H1 (cell line): Measurements from ENCODE around the gene THBS3. TPM values are rescaled to one million over a fixed set of nuclear protein-coding genes. Genes with fewer than 3 reads are reported as not detected.

Experiments used
- CTCF ChIA-PET: fragments of 300-600 bp; sonication (Branson Sonifier 250); formaldehyde crosslinking; loops from one replicate; lab custom pipeline; 2021; ENCODE audit not compliant: partially characterized antibody; lab: Charles Lee
- POLR2A ChIA-PET: fragments of 300-600 bp; sonication (Branson Sonifier 250); formaldehyde crosslinking; loops from one replicate; lab custom pipeline; 2021; ENCODE audit warnings: inconsistent platforms; ENCODE audit not compliant: partially characterized antibody; lab: Charles Lee
- DNase-seq, 2 experiments: peaks; one replicate each; pipeline versions ENCODE4 v3.0.0 to v3.0.0-alpha.2; 2010 to 2022; ENCODE audit warnings: low spot score in 2 of 2, low read depth in 1 of 2, mixed read lengths in 1 of 2
- FAIRE-seq: peaks from 2 replicates; lab custom pipeline; 2011; peaks lifted over from hg19 to GRCh38; lab: Jason Lieb, UNC
- H2AFZ ChIP-seq: 2 replicates; pipeline ENCODE4 v1.8.1; 2012; ENCODE audit warnings: low read length, inconsistent platforms
- H2AK5ac ChIP-seq: 2 replicates; pipeline ENCODE4 v1.6.1; 2013; ENCODE audit warnings: low read depth, low read length
- H2BK120ac ChIP-seq: replicated peaks from 2 replicates; pipeline ENCODE3; 2013; ENCODE audit warnings: low read depth, low read length, inconsistent platforms
- H2BK12ac ChIP-seq: 2 replicates; pipeline ENCODE4 v1.6.1; 2013; ENCODE audit warnings: low read depth, low read length
- H2BK15ac ChIP-seq: 2 replicates; pipeline ENCODE4 v1.6.1; 2013; ENCODE audit warnings: low read length
- H2BK20ac ChIP-seq: 2 replicates; pipeline ENCODE4 v1.6.1; 2013; ENCODE audit warnings: low read length
- H2BK5ac ChIP-seq: 2 replicates; pipeline ENCODE4 v1.6.1; 2013; ENCODE audit warnings: low read depth, low read length
- H3K14ac ChIP-seq: 2 replicates; pipeline ENCODE4 v1.6.1; 2013; ENCODE audit warnings: inconsistent platforms; ENCODE audit not compliant: insufficient read length
- H3K18ac ChIP-seq: 2 replicates; pipeline ENCODE4 v1.6.1; 2013; ENCODE audit warnings: low read length; ENCODE audit errors: extremely low read depth
- H3K23ac ChIP-seq: 2 replicates; pipeline ENCODE4 v1.6.1; 2013; ENCODE audit warnings: inconsistent platforms; ENCODE audit not compliant: insufficient read length
- H3K23me2 ChIP-seq: 2 replicates; pipeline ENCODE4 v1.6.1; 2013; ENCODE audit warnings: low read depth, low read length
- H3K27ac ChIP-seq: 2 replicates; pipeline ENCODE4 v1.6.1; 2011; ENCODE audit warnings: low read depth, low read length, inconsistent platforms
- H3K27me3 ChIP-seq, 4 experiments: replicated peaks in 1 of 4; 1 replicate in 1 of 4; 2 replicates in 3 of 4; pipeline versions ENCODE4 v1.6.1 to v1.8.1; 2011 to 2013; ENCODE audit warnings: low read length in 3 of 4, mild to moderate bottlenecking in 3 of 4, inconsistent platforms in 2 of 4, mixed read lengths in 2 of 4, moderate library complexity in 1 of 4; ENCODE audit not compliant: control insufficient read depth in 3 of 4, insufficient read depth in 3 of 4; ENCODE audit errors: extremely low read depth in 1 of 4
- H3K36me3 ChIP-seq, 4 experiments: 2 replicates each; pipeline versions ENCODE4 v1.6.1 to v1.8.1; 2011 to 2013; ENCODE audit warnings: mild to moderate bottlenecking in 4 of 4, low read length in 3 of 4, moderate library complexity in 2 of 4, control low read depth in 1 of 4, inconsistent platforms in 1 of 4; ENCODE audit not compliant: insufficient read depth in 4 of 4, control insufficient read depth in 2 of 4
- H3K4ac ChIP-seq: replicated peaks from 2 replicates; pipeline ENCODE3; 2013; ENCODE audit warnings: low read length, low read depth, mixed read lengths, inconsistent platforms; ENCODE audit not compliant: insufficient read length
- H3K4me1 ChIP-seq, 4 experiments: replicated peaks in 1 of 4; 1 replicate in 1 of 4; 2 replicates in 3 of 4; pipeline versions ENCODE4 v1.6.1 to v1.8.1; 2011 to 2013; ENCODE audit warnings: low read length in 3 of 4, inconsistent platforms in 2 of 4, mixed read lengths in 1 of 4; ENCODE audit not compliant: insufficient read depth in 4 of 4, control insufficient read depth in 3 of 4
- H3K4me2 ChIP-seq, 2 experiments: 2 replicates each; pipeline versions ENCODE4 v1.6.1 to v1.8.1; 2011 to 2013; ENCODE audit warnings: low read depth in 2 of 2, low read length in 2 of 2, control low read depth in 1 of 2, inconsistent platforms in 1 of 2, mild to moderate bottlenecking in 1 of 2; ENCODE audit not compliant: insufficient read depth in 1 of 2
- H3K4me3 ChIP-seq, 4 experiments: fragments of 200-600, 300-600 bp in 1 of 4; sonication (generic), shearing (Covaris generic), sonication (Bioruptor Twin) in 1 of 4; 2 replicates each; pipeline versions ENCODE4 v1.5.1 to v1.8.1; 2011 to 2016; ENCODE audit warnings: low read length in 4 of 4, low read depth in 3 of 4, control low read depth in 2 of 4, inconsistent platforms in 2 of 4, mild to moderate bottlenecking in 2 of 4, mixed read lengths in 1 of 4, moderate library complexity in 1 of 4; ENCODE audit not compliant: insufficient read depth in 2 of 4; ENCODE audit errors: extremely low read depth in 1 of 4
- H3K56ac ChIP-seq: replicated peaks from 2 replicates; pipeline ENCODE3; 2013; ENCODE audit warnings: low read depth, mild to moderate bottlenecking, mixed read lengths, low read length, inconsistent platforms; ENCODE audit not compliant: insufficient read length
- H3K79me1 ChIP-seq: 2 replicates; pipeline ENCODE4 v1.6.1; 2013; ENCODE audit warnings: low read depth, low read length, control low read depth
- H3K79me2 ChIP-seq, 2 experiments: 2 replicates each; pipeline versions ENCODE4 v1.6.1 to v1.8.1; 2012 to 2013; ENCODE audit warnings: low read length in 2 of 2, mild to moderate bottlenecking in 2 of 2, inconsistent platforms in 1 of 2; ENCODE audit not compliant: insufficient read depth in 2 of 2, control insufficient read depth in 1 of 2
- H3K9ac ChIP-seq, 4 experiments: replicated peaks in 1 of 4; 1 replicate in 1 of 4; 2 replicates in 3 of 4; pipeline versions ENCODE4 v1.6.1 to v1.8.1; 2011 to 2013; ENCODE audit warnings: low read depth in 3 of 4, low read length in 3 of 4, control low read depth in 2 of 4, mild to moderate bottlenecking in 2 of 4, moderate library complexity in 2 of 4, inconsistent platforms in 1 of 4; ENCODE audit errors: extremely low read depth in 1 of 4
- H3K9me3 ChIP-seq, 2 experiments: 2 replicates each; pipeline versions ENCODE4 v1.6.1 to v1.8.1; 2012 to 2013; ENCODE audit warnings: mild to moderate bottlenecking in 2 of 2, moderate library complexity in 2 of 2, control low read depth in 1 of 2, inconsistent platforms in 1 of 2, low read depth in 1 of 2, low read length in 1 of 2, mixed read lengths in 1 of 2; ENCODE audit not compliant: insufficient read depth in 2 of 2
- H4K20me1 ChIP-seq, 2 experiments: replicated peaks in 1 of 2; 2 replicates each; pipeline versions ENCODE3 to v1.8.1; 2011 to 2013; ENCODE audit warnings: inconsistent platforms in 2 of 2, low read length in 2 of 2, mild to moderate bottlenecking in 1 of 2; ENCODE audit not compliant: insufficient read depth in 2 of 2, control insufficient read depth in 1 of 2
- H4K5ac ChIP-seq: 2 replicates; pipeline ENCODE4 v1.6.1; 2013; ENCODE audit warnings: low read length, low read depth, mixed read lengths, inconsistent platforms; ENCODE audit not compliant: insufficient read length
- H4K8ac ChIP-seq: 2 replicates; pipeline ENCODE4 v1.8.0; 2013; ENCODE audit warnings: mild to moderate bottlenecking, moderate library complexity, low read length, inconsistent platforms; ENCODE audit not compliant: insufficient read depth; ENCODE audit errors: extremely low read depth
- H4K91ac ChIP-seq: replicated peaks from 2 replicates; pipeline ENCODE3; 2013; ENCODE audit warnings: low read length, mixed read lengths, inconsistent platforms; ENCODE audit not compliant: insufficient read length
- BACH1 ChIP-seq: IDR thresholded peaks from 2 replicates; pipeline ENCODE4 v1.6.1; 2012; ENCODE audit warnings: low read length, improper control_type of control experiment
- CTBP2 ChIP-seq: IDR thresholded peaks from 2 replicates; pipeline ENCODE4 v1.7.0; 2011; ENCODE audit warnings: borderline replicate concordance, mild to moderate bottlenecking, moderate library complexity, mixed read lengths, low read length; ENCODE audit not compliant: insufficient read depth, insufficient read length
- EP300 ChIP-seq, 2 experiments: IDR thresholded peaks; 1 replicate in 1 of 2; 2 replicates in 1 of 2; pipeline ENCODE4 v1.6.1; 2011 to 2012; ENCODE audit warnings: low read depth in 2 of 2, low read length in 2 of 2, mild to moderate bottlenecking in 2 of 2, borderline replicate concordance in 1 of 2, inconsistent platforms in 1 of 2, moderate library complexity in 1 of 2
- HDAC6 ChIP-seq: IDR thresholded peaks from one replicate; pipeline ENCODE4 v1.7.1; 2012; ENCODE audit warnings: low read depth, mild to moderate bottlenecking, inconsistent platforms, low read length, moderate library complexity
- JUN ChIP-seq: IDR thresholded peaks from 2 replicates; pipeline ENCODE4 v1.6.1; 2011; ENCODE audit warnings: low read depth, mild to moderate bottlenecking, improper control_type of control experiment, low read length
- KDM1A ChIP-seq: fragments of 200-600, 300-600 bp; sonication (generic); IDR thresholded peaks from 2 replicates; pipeline ENCODE4 v1.7.1; 2016; ENCODE audit warnings: mild to moderate bottlenecking, low read length, borderline replicate concordance
- KDM5A ChIP-seq: fragments of 200-600 bp; IDR thresholded peaks from 2 replicates; pipeline ENCODE4 v1.7.1; 2012; ENCODE audit warnings: mild to moderate bottlenecking, low read length, inconsistent platforms, mixed read lengths
- POLR2A ChIP-seq, 2 experiments: IDR thresholded peaks; 1 replicate in 1 of 2; 2 replicates in 1 of 2; pipeline ENCODE4 v1.6.1; 2011; ENCODE audit warnings: low read depth in 2 of 2, low read length in 2 of 2, mild to moderate bottlenecking in 2 of 2; ENCODE audit errors: control extremely low read depth in 1 of 2
- SAP30 ChIP-seq: fragments of 300-600 bp; sonication (generic); IDR thresholded peaks from 2 replicates; pipeline ENCODE4 v1.7.1; 2012; ENCODE audit warnings: low read length, moderate library complexity, mild to moderate bottlenecking, inconsistent platforms; ENCODE audit not compliant: insufficient read depth, insufficient replicate concordance
- SIRT6 ChIP-seq: IDR thresholded peaks from one replicate; pipeline ENCODE4 v1.7.1; 2012; ENCODE audit warnings: low read length, inconsistent platforms
- SP1 ChIP-seq: IDR thresholded peaks from 2 replicates; pipeline ENCODE4 v1.6.1; 2011; ENCODE audit warnings: low read depth, low read length
- SP2 ChIP-seq: IDR thresholded peaks from 2 replicates; pipeline ENCODE4 v1.6.1; 2012; ENCODE audit warnings: mild to moderate bottlenecking, low read length, inconsistent platforms
- SUZ12 ChIP-seq: fragments of 200-600 bp; sonication (generic); IDR thresholded peaks from 2 replicates; pipeline ENCODE4 v1.6.1; 2012; ENCODE audit warnings: mild to moderate bottlenecking, inconsistent platforms, low read length, moderate library complexity, mixed read lengths
- TAF7 ChIP-seq: optimal IDR thresholded peaks from 2 replicates; pipeline ENCODE3; 2011; ENCODE audit warnings: low read depth, mild to moderate bottlenecking, inconsistent platforms, low read length, moderate library complexity, borderline replicate concordance
- TBP ChIP-seq: IDR thresholded peaks from 2 replicates; pipeline ENCODE4 v1.6.1; 2011; ENCODE audit warnings: low read depth, low read length, improper control_type of control experiment
- TEAD4 ChIP-seq: IDR thresholded peaks from 2 replicates; pipeline ENCODE4 v1.6.1; 2012; ENCODE audit warnings: low read depth, low read length, inconsistent platforms, mixed read lengths
- WGBS, 2 experiments: shearing (Covaris generic) in 1 of 2; methylation state at CpG; one replicate each; pipeline versions ENCODE4 v1.1.6 to v1.1.7; 2013 to 2015; ENCODE audit warnings: low lambda C conversion rate in 2 of 2, mixed read lengths in 2 of 2, inconsistent platforms in 1 of 2, low coverage in 1 of 2, missing lambda C conversion rate in 1 of 2; ENCODE audit not compliant: insufficient replicate concordance in 2 of 2, insufficient coverage in 1 of 2, insufficient read length in 1 of 2; ENCODE audit errors: extremely low coverage in 1 of 2, missing lambda C conversion rate in 1 of 2; 5-methylcytosine and 5-hydroxymethylcytosine counted together
- polyA plus RNA-seq, 7 experiments: library from polyadenylated mRNA; depleted of rRNA in 3 of 7; stranded (reverse) in 5 of 7; unstranded in 2 of 7; fragments of >200 nt in 5 of 7; fragments of 200-250 nt in 2 of 7; gene quantifications; 1 replicate in 5 of 7; 2 replicates in 1 of 7; 4 replicates in 1 of 7; pipeline versions ENCODE4 v1.2.1 to v1.2.3, GENCODE V29; 2011 to 2013; ENCODE audit warnings: missing spikeins in 2 of 7, mixed read lengths in 2 of 7
- total RNA-seq: library from RNA; stranded (reverse); fragmentation: NEBNext Ultra II Directional; extraction: Animal tissue kit (Norgen Biotek cat#: 25700); gene quantifications from 2 replicates; pipeline ENCODE4 v1.2.1, GENCODE V29; 2021

The THBS3 gene
- total and polyA plus RNA-seq, 2 of the 8 experiments (the other 6 are each of a cell fraction or from before 2014, with no cell fraction given) = 3.0 to 3.5 TPM

DNA sequence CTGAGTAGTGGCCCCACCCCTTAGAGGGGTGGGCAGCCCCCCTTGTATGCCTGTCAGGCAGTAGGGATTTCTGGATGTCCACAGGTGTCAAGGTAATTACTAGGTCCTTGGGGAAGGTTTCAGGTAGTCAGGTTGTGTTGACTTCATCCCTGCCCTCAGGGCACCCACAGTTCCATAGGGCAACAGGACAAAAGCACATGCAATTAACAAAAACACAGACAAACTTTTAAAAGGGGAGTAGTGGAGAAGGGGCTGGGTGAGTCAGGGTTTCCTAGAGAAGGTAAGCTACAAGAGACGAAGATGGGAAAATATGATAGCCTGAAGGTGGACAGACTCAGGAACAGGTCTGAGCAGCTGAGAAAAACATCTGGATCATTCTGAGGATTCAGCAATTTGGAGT lies 48.7 kb downstream of the THBS3 start:
- no peaks in the 10 kb centered on the region for H3K27me3 ChIP-seq
- no peaks in the 10 kb centered on the region; the same call in 1 of the 2 replicates for H3K23me2 ChIP-seq
- no peaks in the 10 kb centered on the region for H3K79me2 ChIP-seq
- no peak overlapping the region for H4K91ac ChIP-seq
- H3K9ac ChIP-seq = no peak overlapping the region
- no peaks in the 10 kb centered on the region for H3K4me1 ChIP-seq
- H3K56ac ChIP-seq = no peak overlapping the region
- WGBS, 2 experiments = 77% methylated on average over 1 of the region's 1 CpG; no CpG with 5 or more reads in 1 of the 2 experiments
- H2BK20ac ChIP-seq = no peak overlapping the region
- no peak overlapping the region for H2AFZ ChIP-seq
- H3K23ac ChIP-seq = no peak overlapping the region
- H4K8ac ChIP-seq = no peak overlapping the region
- no peak overlapping the region for H3K4me2 ChIP-seq
- no peak overlapping the region for H3K4ac ChIP-seq
- FAIRE-seq (no peak), DNase-seq (no peak)
- H4K5ac ChIP-seq = no peak overlapping the region
- no peaks in the 10 kb centered on the region for H3K36me3 ChIP-seq
- no peaks in the 10 kb centered on the region for H4K20me1 ChIP-seq
- no peak overlapping the region for H2BK15ac ChIP-seq
- H2BK5ac ChIP-seq = no peak overlapping the region
- no peak overlapping the region for H3K4me3 ChIP-seq
- H3K9me3 ChIP-seq = no peaks in the 10 kb centered on the region
- no peak overlapping the region for H2AK5ac ChIP-seq
- H3K18ac ChIP-seq = no peak overlapping the region
- H3K27ac ChIP-seq = no peak overlapping the region
- POLR2A ChIA-PET = no interaction called here
- CTCF ChIA-PET = interaction anchor here (0.6 to 2.5 kb wide), 5 partner anchors 8 to 74 kb away, joined by 3 to 11 read pairs (median 4); no protein-coding TSS in a partner anchor
- H2BK12ac ChIP-seq = no peak overlapping the region
- no peak overlapping the region for H2BK120ac ChIP-seq
- no peak overlapping the region for H3K14ac ChIP-seq
- no peaks in the 10 kb centered on the region for H3K79me1 ChIP-seq
- TF ChIP-seq SUZ12 = no peak
- no peak for TF ChIP-seq TAF7
- no peak for TF ChIP-seq JUN
- no peak for TF ChIP-seq CTBP2
- TF ChIP-seq TEAD4 = no peak
- no peak for TF ChIP-seq KDM1A
- no peak for TF ChIP-seq SP2
- no peak for TF ChIP-seq SIRT6
- TF ChIP-seq TBP = no peak
- TF ChIP-seq BACH1 = no peak
- no peak for TF ChIP-seq POLR2A (IDR thresholded peaks at IDR 0.05; ENCODE audit: control extremely low read depth in 1 of 2, low read depth in 2 of 2, low read length in 2 of 2)
- TF ChIP-seq KDM5A = no peak
- TF ChIP-seq SAP30 = no peak
- TF ChIP-seq HDAC6 = no peak
- TF ChIP-seq EP300 (IDR thresholded peaks at IDR 0.05; ENCODE audit: borderline replicate concordance in 1 of 2, low read depth in 2 of 2, low read length in 2 of 2) = no peak
- TF ChIP-seq SP1 = no peak
